Ovary (tissue), 3 donors: ENCODE results near the gene TMA7B.

Source experiments
- CTCF ChIP-seq, 3 donors: fragments of 450-650 bp in 2 of 3; fragments of 200-600 bp in 1 of 3; IDR thresholded peaks; one replicate each; pipeline versions ENCODE4 v1.5.1 to v1.8.0; 2016 to 2022; ENCODE audit warnings: antibody characterized with exemption in 3 of 3, mild to moderate bottlenecking in 1 of 3
- EP300 ChIP-seq: sonication (generic); formaldehyde crosslinking; IDR thresholded peaks from one replicate; pipeline ENCODE4 v1.6.1; 2017; ENCODE audit warnings: antibody characterized with exemption
- POLR2A ChIP-seq: fragments of 450-650 bp; IDR thresholded peaks from one replicate; pipeline ENCODE4 v1.6.1; 2017; ENCODE audit warnings: antibody characterized with exemption, mild to moderate bottlenecking, moderate library complexity
- donor health status: DM: no; HTN: no; CAD: no.

GRCh38 chr22:39954584-39955055 is 5.6 kb upstream of the TMA7B start:
- TF ChIP-seq CTCF (IDR thresholded peaks at IDR 0.05) (no peak), EP300 (no peak), POLR2A (no peak)
